H9 (cell line): ENCODE data around the gene SULT1C3. TPM values are rescaled to one million over a fixed set of nuclear protein-coding genes. Genes with fewer than 3 reads are reported as not detected.

ENCODE experiments used
- DNase-seq: peaks from one replicate; pipeline ENCODE4 v3.0.0-alpha.2; 2017
- H2AFZ ChIP-seq: one replicate; pipeline ENCODE4 v1.6.1; 2013; ENCODE audit warnings: mild to moderate bottlenecking, low read length, control low read depth, moderate library complexity
- H2AK5ac ChIP-seq: 2 replicates; pipeline ENCODE4 v1.6.1; 2013; ENCODE audit warnings: low read length, control low read depth, mixed read lengths; ENCODE audit not compliant: insufficient read length
- H2BK120ac ChIP-seq: one replicate; pipeline ENCODE4 v1.6.1; 2013; ENCODE audit warnings: low read depth, mild to moderate bottlenecking, low read length, control low read depth, inconsistent platforms; ENCODE audit not compliant: poor library complexity, severe bottlenecking
- H2BK12ac ChIP-seq: 2 replicates; pipeline ENCODE4 v1.6.1; 2013; ENCODE audit warnings: low read length, control low read depth, mixed read lengths, low read depth; ENCODE audit not compliant: insufficient read length
- H2BK15ac ChIP-seq: 2 replicates; pipeline ENCODE4 v1.6.1; 2013; ENCODE audit warnings: low read depth, low read length, control low read depth
- H2BK20ac ChIP-seq: one replicate; pipeline ENCODE4 v1.6.1; 2013; ENCODE audit warnings: low read depth, mild to moderate bottlenecking, low read length, control low read depth, inconsistent platforms; ENCODE audit not compliant: poor library complexity, severe bottlenecking
- H2BK5ac ChIP-seq: 2 replicates; pipeline ENCODE4 v1.6.1; 2013; ENCODE audit warnings: low read length, control low read depth, mixed read lengths; ENCODE audit not compliant: insufficient read length
- H3K14ac ChIP-seq: 2 replicates; pipeline ENCODE4 v1.6.1; 2013; ENCODE audit warnings: low read length, control low read depth; ENCODE audit not compliant: insufficient read depth
- H3K18ac ChIP-seq: 2 replicates; pipeline ENCODE4 v1.6.1; 2013; ENCODE audit warnings: low read depth, mild to moderate bottlenecking, mixed read lengths, low read length, control low read depth; ENCODE audit not compliant: insufficient read length
- H3K23ac ChIP-seq: 2 replicates; pipeline ENCODE4 v1.6.1; 2013; ENCODE audit warnings: low read length, control low read depth, mixed read lengths, low read depth; ENCODE audit not compliant: insufficient read length
- H3K23me2 ChIP-seq: 2 replicates; pipeline ENCODE4 v1.6.1; 2013; ENCODE audit warnings: low read depth, mild to moderate bottlenecking, mixed read lengths, low read length, control low read depth; ENCODE audit not compliant: insufficient read length, poor library complexity, severe bottlenecking
- H3K27ac ChIP-seq: 2 replicates; pipeline ENCODE4 v1.5.1; 2013; ENCODE audit warnings: low read length, control low read depth, mixed read lengths, low read depth; ENCODE audit not compliant: insufficient read length
- H3K27me3 ChIP-seq: 2 replicates; pipeline ENCODE4 v1.6.1; 2013; ENCODE audit warnings: low read length, control low read depth, inconsistent platforms; ENCODE audit not compliant: insufficient read depth
- H3K4ac ChIP-seq: 2 replicates; pipeline ENCODE4 v1.6.1; 2013; ENCODE audit warnings: low read depth, mild to moderate bottlenecking, control low read depth, inconsistent platforms, low read length, moderate library complexity
- H3K4me1 ChIP-seq: 2 replicates; pipeline ENCODE4 v1.6.1; 2013; ENCODE audit warnings: low read length, control low read depth, inconsistent platforms; ENCODE audit not compliant: insufficient read depth
- H3K4me2 ChIP-seq: 2 replicates; pipeline ENCODE4 v1.6.1; 2013; ENCODE audit warnings: low read length, control low read depth, mixed read lengths; ENCODE audit not compliant: insufficient read length, insufficient read depth
- H3K56ac ChIP-seq: 2 replicates; pipeline ENCODE4 v1.6.1; 2013; ENCODE audit warnings: low read depth, mild to moderate bottlenecking, mixed read lengths, low read length, control low read depth; ENCODE audit not compliant: insufficient read length
- H3K79me1 ChIP-seq: 2 replicates; pipeline ENCODE4 v1.6.1; 2013; ENCODE audit warnings: low read depth, mild to moderate bottlenecking, moderate library complexity, low read length, control low read depth, inconsistent platforms; ENCODE audit not compliant: insufficient read depth, poor library complexity, severe bottlenecking
- H3K79me2 ChIP-seq: 2 replicates; pipeline ENCODE4 v1.6.1; 2013; ENCODE audit warnings: low read length, control low read depth, inconsistent platforms; ENCODE audit not compliant: insufficient read depth
- H3K9ac ChIP-seq: 2 replicates; pipeline ENCODE4 v1.6.1; 2013; ENCODE audit warnings: low read length, control low read depth, mixed read lengths; ENCODE audit not compliant: insufficient read length; ENCODE audit errors: extremely low read depth
- H3K9me3 ChIP-seq: one replicate; pipeline ENCODE4 v1.6.1; 2013; ENCODE audit warnings: low read depth, low read length, inconsistent platforms; ENCODE audit not compliant: control insufficient read depth
- H3T11ph ChIP-seq: one replicate; pipeline ENCODE4 v1.6.1; 2013; ENCODE audit warnings: mild to moderate bottlenecking, low read length, control low read depth, inconsistent platforms
- H4K20me1 ChIP-seq: one replicate; pipeline ENCODE4 v1.6.1; 2013; ENCODE audit not compliant: control insufficient read depth, insufficient read length, insufficient read depth
- H4K5ac ChIP-seq: 2 replicates; pipeline ENCODE4 v1.6.1; 2013; ENCODE audit warnings: low read depth, mild to moderate bottlenecking, mixed read lengths, low read length, control low read depth; ENCODE audit not compliant: insufficient read length
- H4K8ac ChIP-seq: replicated peaks from 2 replicates; pipeline ENCODE4 v1.6.1; 2013; ENCODE audit warnings: low read length, control low read depth, mixed read lengths, low read depth; ENCODE audit not compliant: insufficient read length
- H4K91ac ChIP-seq: 2 replicates; pipeline ENCODE4 v1.6.1; 2013; ENCODE audit warnings: low read depth, mild to moderate bottlenecking, moderate library complexity, mixed read lengths, low read length, control low read depth; ENCODE audit not compliant: insufficient read length
- H3K27ac Mint-ChIP-seq, 3 experiments: 2 replicates in 2 of 3; 3 replicates in 1 of 3; pipeline ENCODE4 v1.8.0; 2020 to 2021; ENCODE audit warnings: mixed read lengths in 3 of 3, mild to moderate bottlenecking in 1 of 3, moderate library complexity in 1 of 3
- H3K27me3 Mint-ChIP-seq: 2 replicates; pipeline ENCODE4 v1.8.0; 2021; ENCODE audit warnings: low read depth, mild to moderate bottlenecking, moderate library complexity, mixed read lengths
- H3K36me3 Mint-ChIP-seq, 3 experiments: 2 replicates in 2 of 3; 3 replicates in 1 of 3; pipeline ENCODE4 v1.8.0; 2020 to 2021; ENCODE audit warnings: low read depth in 3 of 3, mixed read lengths in 3 of 3; ENCODE audit not compliant: insufficient read depth in 1 of 3
- H3K4me1 Mint-ChIP-seq, 2 experiments: 2 replicates each; pipeline ENCODE4 v1.8.0; 2020; ENCODE audit warnings: mixed read lengths in 2 of 2
- H3K4me3 Mint-ChIP-seq, 2 experiments: 2 replicates in 1 of 2; 3 replicates in 1 of 2; pipeline ENCODE4 v1.8.0; 2020 to 2021; ENCODE audit warnings: mild to moderate bottlenecking in 2 of 2, mixed read lengths in 2 of 2, moderate library complexity in 1 of 2
- H3K9me3 Mint-ChIP-seq, 2 experiments: 2 replicates in 1 of 2; 3 replicates in 1 of 2; pipeline ENCODE4 v1.8.0; 2020; ENCODE audit warnings: mild to moderate bottlenecking in 2 of 2, mixed read lengths in 2 of 2, moderate library complexity in 1 of 2
- CTCF ChIP-seq: fragments of 200-600 bp; sonication (generic); conservative IDR thresholded peaks from 3 replicates; pipeline ENCODE4 v1.8.0; 2021; ENCODE audit warnings: antibody characterized with exemption, mild to moderate bottlenecking
- total RNA-seq: library from RNA; stranded (reverse); gene quantifications from 2 replicates; pipeline ENCODE4 v1.2.1, GENCODE V29; 2021

The SULT1C3 gene
- total RNA-seq, 1 experiment from 2014 or later: not detected

DNA sequence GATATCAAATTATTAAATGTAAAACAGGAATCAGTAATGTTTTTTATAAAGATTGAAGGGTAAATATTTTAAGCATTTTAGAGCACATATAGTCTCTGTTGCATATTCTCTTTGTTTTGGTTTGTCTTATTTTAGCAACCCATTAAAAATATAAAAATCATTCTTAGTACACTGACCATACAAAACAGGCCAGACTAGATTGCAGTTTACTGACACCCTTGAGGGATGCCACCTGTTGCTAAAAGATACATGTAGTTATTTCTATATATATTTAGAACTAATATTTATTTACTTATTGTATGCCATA, 44.7 kb upstream of the SULT1C3 start:
- no peak overlapping the region for H3K23ac ChIP-seq
- H3K79me1 ChIP-seq: no peaks in the 10 kb centered on the region
- no peaks in the 10 kb centered on the region for H4K20me1 ChIP-seq
- H3K9me3 ChIP-seq: no peaks in the 10 kb centered on the region
- no peak overlapping the region for H3K56ac ChIP-seq
- H3K27ac ChIP-seq: no peak overlapping the region
- Mint-ChIP-seq H3K27me3 (no peaks in the 10 kb centered on the region), H3K27ac (no peak overlapping the region), H3K4me1 (no peaks in the 10 kb centered on the region), H3K9me3 (peaks cover 5 to 12% of the 10 kb centered on the region in 2 experiments; a peak in 4 of 5 replicates), H3K36me3 (peaks cover 0 to 3% (median under 1%) of the 10 kb centered on the region in 3 experiments; a peak in 2 of 7 replicates), H3K4me3 (no peak overlapping the region)
- H2AK5ac ChIP-seq: no peak overlapping the region
- H4K91ac ChIP-seq: no peak overlapping the region
- no peak overlapping the region for H2BK15ac ChIP-seq
- H2AFZ ChIP-seq: no peak overlapping the region
- DNase-seq: no peak
- H3T11ph ChIP-seq: no peak overlapping the region
- no peak overlapping the region for H2BK120ac ChIP-seq
- H3K14ac ChIP-seq: no peak overlapping the region
- no peak overlapping the region for H3K4me2 ChIP-seq
- H2BK12ac ChIP-seq: no peak overlapping the region
- no peak overlapping the region for H3K18ac ChIP-seq
- no peaks in the 10 kb centered on the region for H3K4me1 ChIP-seq
- TF ChIP-seq CTCF: no peak
- no peak overlapping the region for H3K4ac ChIP-seq
- H3K9ac ChIP-seq: no peak overlapping the region
- H2BK20ac ChIP-seq: no peak overlapping the region
- H3K23me2 ChIP-seq: no peaks in the 10 kb centered on the region
- no peak overlapping the region for H2BK5ac ChIP-seq
- no peaks in the 10 kb centered on the region for H3K79me2 ChIP-seq
- H4K8ac ChIP-seq: no peak overlapping the region
- H4K5ac ChIP-seq: no peak overlapping the region
- H3K27me3 ChIP-seq: no peaks in the 10 kb centered on the region
